Iris pigment epithelial cell (primary cell): ENCODE results near the gene OSBPL10.

Source experiments
- DNase-seq: peaks from one replicate; pipeline ENCODE4 v3.0.0-alpha.2; 2011; ENCODE audit warnings: low read depth

Gene OSBPL10

GRCh38 chr3:31740397-31740796, 240.7 kb downstream of the OSBPL10 start:
- DNase-seq: no peak

- no peak for DNase-seq
Observed at GRCh38 chr3:31738412-31738811, 242.7 kb downstream of the OSBPL10 start.

- no peak for DNase-seq
Observed at GRCh38 chr3:31735667-31736066, 245.4 kb downstream of the OSBPL10 start.

GRCh38 chr3:31733234-31733667, 247.8 kb downstream of the OSBPL10 start:
- no peak for DNase-seq

GRCh38 chr3:31732548-31732947, 248.5 kb downstream of the OSBPL10 start:
- DNase-seq: no peak

GRCh38 chr3:31729573-31729972, 251.5 kb downstream of the OSBPL10 start:
- no peak for DNase-seq

GRCh38 chr3:31729082-31729481, 252.0 kb downstream of the OSBPL10 start:
- DNase-seq: no peak

- DNase-seq: no peak
Observed at GRCh38 chr3:31728403-31728802, 252.7 kb downstream of the OSBPL10 start.

GRCh38 chr3:31725976-31726375, 255.1 kb downstream of the OSBPL10 start:
- DNase-seq: no peak

GRCh38 chr3:31725568-31725967, 255.5 kb downstream of the OSBPL10 start:
- no peak for DNase-seq

GRCh38 chr3:31724651-31725050, 256.4 kb downstream of the OSBPL10 start:
- peak; percentile 75 for DNase-seq

GRCh38 chr3:31724116-31724515, 256.9 kb downstream of the OSBPL10 start:
- no peak for DNase-seq

GRCh38 chr3:31723701-31724100, 257.4 kb downstream of the OSBPL10 start:
- DNase-seq: no peak

- peak; percentile 10 for DNase-seq
Observed at GRCh38 chr3:31721676-31722075, 259.4 kb downstream of the OSBPL10 start.

- no peak for DNase-seq
Observed at GRCh38 chr3:31714495-31715280, 266.4 kb downstream of the OSBPL10 start.

GRCh38 chr3:31713816-31714215, 267.2 kb downstream of the OSBPL10 start:
- no peak for DNase-seq

GRCh38 chr3:31710123-31710803, 270.8 kb downstream of the OSBPL10 start:
- peak; percentile 51 for DNase-seq

GRCh38 chr3:31709526-31709925, 271.5 kb downstream of the OSBPL10 start:
- DNase-seq: no peak

- DNase-seq: no peak
Observed at GRCh38 chr3:31709005-31709404, 272.1 kb downstream of the OSBPL10 start.

GRCh38 chr3:31707286-31707685, 273.8 kb downstream of the OSBPL10 start:
- no peak for DNase-seq

GRCh38 chr3:31705736-31706135, 275.3 kb downstream of the OSBPL10 start:
- DNase-seq: peak; percentile 49

- peak; percentile 88 for DNase-seq
Observed at GRCh38 chr3:31704591-31705179, 276.4 kb downstream of the OSBPL10 start.

- no peak for DNase-seq
Observed at GRCh38 chr3:31704156-31704555, 276.9 kb downstream of the OSBPL10 start.
